Left forelimb (tissue), 1 donor: Measurements from ENCODE around the gene ABCC1.
A peak's percentile ranks its signal among the peaks of the same experiment; 100 is the strongest.

Source experiments
- DNase-seq: peaks from one replicate; pipeline ENCODE4 v3.0.0-alpha.2; 2018; ENCODE audit warnings: low spot score

ABCC1 gene

DNA sequence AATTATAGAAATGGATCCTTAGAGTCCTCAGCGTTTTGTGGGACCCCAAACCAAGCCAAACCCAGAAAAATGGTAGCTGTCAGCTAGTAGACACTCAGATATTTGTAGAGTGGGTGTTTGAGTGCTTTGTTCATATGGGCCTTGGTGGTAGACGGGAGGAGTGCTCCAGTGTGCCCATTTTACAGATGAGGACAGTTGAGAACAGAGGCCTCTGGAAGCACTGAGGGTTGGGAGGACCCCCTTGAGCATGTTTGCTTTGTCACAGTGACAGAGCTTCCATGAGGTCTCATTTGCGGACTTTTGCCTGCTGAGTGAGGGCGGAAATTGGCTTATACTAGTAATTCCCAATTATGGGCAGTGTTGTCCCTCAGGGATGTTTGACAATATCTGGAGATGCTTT, 162.2 kb downstream of the ABCC1 start:
- DNase-seq: no peak

GRCh38 chr16:16112450-16113053, 163.1 kb downstream of the ABCC1 start:
- no peak for DNase-seq

DNA sequence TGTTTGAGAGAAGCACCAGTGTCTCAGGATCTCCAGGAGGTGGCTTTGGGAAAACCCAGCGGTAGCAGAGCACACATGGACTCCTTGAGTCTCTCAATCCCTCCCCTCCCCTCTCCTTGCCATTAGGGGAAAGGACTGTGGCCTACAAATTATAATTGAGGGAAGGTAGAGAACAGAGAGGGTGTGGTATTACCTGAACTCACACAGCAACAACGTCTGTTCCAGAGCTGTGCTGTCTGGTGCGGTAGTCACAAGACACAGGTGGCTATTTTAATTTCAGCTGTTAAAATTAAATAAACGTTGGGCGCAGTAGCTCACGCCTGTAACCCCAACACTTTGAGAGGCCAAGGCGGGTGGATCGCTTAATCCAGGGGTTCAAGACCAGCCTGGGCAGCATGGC, 163.7 kb downstream of the ABCC1 start:
- no peak for DNase-seq

DNA sequence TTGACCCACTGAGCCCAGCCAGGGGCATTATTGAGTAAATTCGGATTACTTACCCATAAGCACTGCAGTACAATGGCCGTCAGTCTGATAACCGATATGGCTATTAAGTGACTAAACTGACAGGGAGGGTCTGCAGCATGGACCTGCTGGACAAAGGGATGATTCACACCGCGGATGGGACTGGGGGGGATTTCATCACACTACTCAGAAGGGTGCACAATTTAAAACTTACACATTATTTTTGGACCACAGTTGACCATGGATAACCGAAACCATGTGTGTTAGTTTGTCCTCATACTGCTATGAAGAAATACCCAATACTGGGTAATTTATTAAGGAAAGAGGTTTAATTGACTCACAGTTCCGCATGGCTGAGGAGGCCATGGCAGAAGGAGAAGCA, 167.4 kb downstream of the ABCC1 start:
- no peak for DNase-seq

DNA sequence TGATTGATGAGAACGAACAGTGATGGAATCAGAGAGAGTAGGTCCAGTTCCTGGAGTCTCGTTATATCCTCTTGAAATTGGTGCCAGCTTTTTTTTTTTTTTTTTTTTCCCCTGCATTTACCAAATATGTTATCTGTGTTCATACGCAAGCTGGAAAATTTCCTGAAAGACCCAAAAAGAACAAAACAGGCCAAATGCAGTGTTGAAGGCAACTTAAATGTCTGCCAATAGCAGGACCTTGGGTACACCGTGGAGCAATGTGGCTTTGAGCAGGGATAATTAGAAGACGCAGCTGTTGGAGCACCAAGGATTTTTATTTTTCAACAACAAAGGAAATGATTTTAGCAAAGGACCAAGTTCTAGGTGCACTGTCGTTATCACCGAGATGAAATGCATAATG, 168.9 kb downstream of the ABCC1 start:
- DNase-seq: no peak

GRCh38 chr16:16120044-16120381, 170.6 kb downstream of the ABCC1 start:
- no peak for DNase-seq

DNA sequence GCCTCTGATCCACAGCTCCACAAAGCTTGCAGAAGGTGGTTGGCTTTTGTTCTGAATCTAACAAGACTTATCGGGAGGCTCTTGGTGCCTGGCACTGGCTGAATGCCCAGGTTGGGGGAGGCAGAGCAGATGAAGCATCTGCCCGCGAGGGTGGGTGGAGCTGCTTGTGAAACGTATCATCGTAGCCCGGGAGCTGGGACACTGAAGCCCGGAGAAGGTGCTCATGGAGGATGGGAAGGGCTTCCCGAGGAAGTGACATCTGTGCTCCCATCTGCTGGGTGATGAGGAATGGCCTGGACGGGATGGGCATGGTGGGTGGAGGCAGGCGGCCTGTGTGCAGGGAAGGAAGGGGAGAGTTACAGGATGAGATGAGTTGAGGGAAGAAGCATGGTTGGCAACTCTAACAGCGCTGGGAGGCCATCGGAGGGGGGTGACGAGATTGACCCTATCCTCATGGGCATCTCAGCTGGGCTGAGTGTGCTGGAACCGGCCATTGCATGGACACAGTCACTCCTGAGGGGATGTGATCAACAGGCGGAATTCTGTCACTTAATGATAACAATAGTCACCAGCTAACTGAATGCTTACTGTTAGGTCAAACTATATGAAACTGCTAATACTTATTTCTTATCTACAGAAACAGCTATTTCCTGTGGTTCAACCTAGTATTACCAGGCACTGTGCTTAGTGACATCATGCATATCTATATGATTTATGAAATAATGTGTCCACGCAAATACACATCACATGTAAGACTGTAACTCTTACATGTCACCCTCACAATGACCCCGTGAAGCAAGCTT, 171.2 kb downstream of the ABCC1 start:
- DNase-seq: no peak

GRCh38 chr16:16121185-16121727, 171.8 kb downstream of the ABCC1 start:
- no peak for DNase-seq

GRCh38 chr16:16122264-16122663, 172.8 kb downstream of the ABCC1 start:
- no peak for DNase-seq

- no peak for DNase-seq
Observed at GRCh38 chr16:16124438-16124837, 175.0 kb downstream of the ABCC1 start.

GRCh38 chr16:16124974-16125373, 175.6 kb downstream of the ABCC1 start:
- no peak for DNase-seq

DNA sequence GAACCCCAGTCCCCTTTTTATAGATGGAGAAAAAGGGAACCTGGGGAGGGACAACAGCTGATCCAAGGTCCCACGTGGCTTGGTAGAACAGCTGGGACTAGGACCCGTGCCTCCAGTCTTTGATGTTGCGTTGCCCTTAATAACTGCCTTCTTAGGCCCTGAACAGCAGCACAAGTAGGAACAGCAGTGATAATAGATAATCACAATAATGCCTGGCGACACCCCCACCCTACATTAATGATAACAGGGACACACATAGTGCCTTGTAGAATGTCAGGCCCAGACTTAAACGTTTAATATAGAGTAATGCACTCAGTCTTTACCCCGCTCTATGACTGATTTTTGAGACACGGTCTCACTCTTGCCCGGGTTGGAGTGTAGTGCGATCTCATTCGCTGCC, 177.5 kb downstream of the ABCC1 start:
- DNase-seq: no peak

- peak; percentile 68 for DNase-seq
Observed at GRCh38 chr16:16127469-16128116, 178.2 kb downstream of the ABCC1 start.

GRCh38 chr16:16131204-16131603, 181.8 kb downstream of the ABCC1 start:
- DNase-seq: no peak

GRCh38 chr16:16131659-16132058, 182.2 kb downstream of the ABCC1 start:
- DNase-seq: no peak

- no peak for DNase-seq
Observed at GRCh38 chr16:16133943-16134604, 184.7 kb downstream of the ABCC1 start.

- no peak for DNase-seq
Observed at GRCh38 chr16:16136588-16136987, 187.2 kb downstream of the ABCC1 start.

DNA sequence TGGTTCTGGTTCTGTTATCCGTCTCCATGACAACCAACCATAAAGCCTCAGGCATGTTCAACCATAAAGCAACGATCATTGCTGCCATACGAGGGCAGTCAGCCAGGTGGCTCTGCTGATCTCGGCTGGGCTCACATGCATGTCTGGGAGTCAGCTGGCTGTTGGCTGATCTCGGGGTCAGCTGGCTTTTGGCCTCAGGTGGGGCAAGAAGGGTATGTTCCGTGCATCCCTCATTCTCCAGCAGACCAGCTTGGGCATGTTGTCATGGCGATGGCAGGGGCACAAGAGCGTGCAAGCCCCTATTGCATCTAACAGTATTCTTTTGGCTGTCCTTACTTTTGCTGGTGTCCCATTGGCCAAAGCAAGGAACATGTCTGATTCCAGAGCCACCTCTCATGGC, 187.7 kb downstream of the ABCC1 start:
- no peak for DNase-seq

GRCh38 chr16:16138034-16138635, 188.7 kb downstream of the ABCC1 start:
- DNase-seq: no peak

GRCh38 chr16:16139061-16139460, 189.6 kb downstream of the ABCC1 start:
- DNase-seq: no peak

- no peak for DNase-seq
Observed at GRCh38 chr16:16139806-16140205, 190.4 kb downstream of the ABCC1 start.

DNA sequence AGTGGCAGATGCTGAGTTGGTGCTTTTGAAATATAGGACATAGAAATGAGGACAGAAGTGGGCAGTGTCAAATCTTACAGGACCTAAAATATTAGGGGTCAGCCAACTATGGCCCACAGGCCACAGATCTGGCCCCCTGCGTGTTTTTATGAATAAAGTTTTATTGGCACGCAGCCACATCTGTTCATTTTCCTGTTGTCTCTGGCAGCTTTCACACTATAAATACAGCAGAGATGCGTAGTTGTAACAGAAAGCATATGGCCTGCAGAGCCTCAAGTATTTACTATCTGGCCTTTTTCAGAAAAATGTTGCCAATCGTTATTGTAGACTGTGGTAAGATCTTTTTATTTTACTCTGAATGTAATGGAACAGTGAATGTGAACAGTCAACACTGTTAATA, 191.1 kb downstream of the ABCC1 start:
- DNase-seq: no peak
